ENCODE results near the gene HSFX4.

DNA sequence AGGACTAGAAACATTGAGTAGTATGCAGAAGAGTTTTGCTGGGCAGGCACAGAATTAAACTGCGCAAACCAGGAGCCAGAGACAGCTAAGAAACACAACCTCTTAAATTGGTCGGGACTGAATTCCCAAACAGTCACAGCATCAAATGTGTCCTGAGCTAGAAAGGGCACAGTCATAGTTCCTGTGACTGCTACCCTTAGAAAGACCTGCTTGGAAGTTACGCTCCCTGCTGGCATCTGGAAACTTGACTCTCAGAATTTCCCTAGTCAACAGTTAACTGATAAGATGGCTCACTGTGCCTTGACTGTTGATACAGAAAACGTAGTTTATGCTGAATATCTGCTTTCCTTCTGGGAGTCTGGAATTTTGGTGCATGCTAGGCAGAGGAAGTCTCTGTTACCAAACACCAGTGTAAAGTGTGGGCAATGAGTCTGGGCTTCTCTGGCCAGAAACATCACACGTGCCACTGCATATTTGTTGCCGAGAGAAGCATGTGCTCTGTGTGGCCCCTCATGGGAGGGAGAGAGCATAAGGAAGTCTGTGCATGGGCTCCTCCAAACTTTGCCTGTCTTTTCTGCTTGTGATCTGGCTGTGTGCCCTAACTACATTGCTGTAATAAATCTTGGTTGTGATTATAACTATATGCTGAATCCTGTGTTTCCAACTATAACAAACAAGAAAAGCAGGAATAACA is 20.5 kb downstream of the HSFX4 start:
- no peak for TF ChIP-seq POLR2AphosphoS5 (IDR thresholded peaks at IDR 0.05; ENCODE audit: low read depth)
- TF ChIP-seq, protein P1, sequence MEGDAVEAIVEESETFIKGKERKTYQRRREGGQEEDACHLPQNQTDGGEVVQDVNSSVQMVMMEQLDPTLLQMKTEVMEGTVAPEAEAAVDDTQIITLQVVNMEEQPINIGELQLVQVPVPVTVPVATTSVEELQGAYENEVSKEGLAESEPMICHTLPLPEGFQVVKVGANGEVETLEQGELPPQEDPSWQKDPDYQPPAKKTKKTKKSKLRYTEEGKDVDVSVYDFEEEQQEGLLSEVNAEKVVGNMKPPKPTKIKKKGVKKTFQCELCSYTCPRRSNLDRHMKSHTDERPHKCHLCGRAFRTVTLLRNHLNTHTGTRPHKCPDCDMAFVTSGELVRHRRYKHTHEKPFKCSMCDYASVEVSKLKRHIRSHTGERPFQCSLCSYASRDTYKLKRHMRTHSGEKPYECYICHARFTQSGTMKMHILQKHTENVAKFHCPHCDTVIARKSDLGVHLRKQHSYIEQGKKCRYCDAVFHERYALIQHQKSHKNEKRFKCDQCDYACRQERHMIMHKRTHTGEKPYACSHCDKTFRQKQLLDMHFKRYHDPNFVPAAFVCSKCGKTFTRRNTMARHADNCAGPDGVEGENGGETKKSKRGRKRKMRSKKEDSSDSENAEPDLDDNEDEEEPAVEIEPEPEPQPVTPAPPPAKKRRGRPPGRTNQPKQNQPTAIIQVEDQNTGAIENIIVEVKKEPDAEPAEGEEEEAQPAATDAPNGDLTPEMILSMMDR (IDR thresholded peaks at IDR 0.05; ENCODE audit: insufficient read depth, low read length), result no peak
- TF ChIP-seq, protein P2, sequence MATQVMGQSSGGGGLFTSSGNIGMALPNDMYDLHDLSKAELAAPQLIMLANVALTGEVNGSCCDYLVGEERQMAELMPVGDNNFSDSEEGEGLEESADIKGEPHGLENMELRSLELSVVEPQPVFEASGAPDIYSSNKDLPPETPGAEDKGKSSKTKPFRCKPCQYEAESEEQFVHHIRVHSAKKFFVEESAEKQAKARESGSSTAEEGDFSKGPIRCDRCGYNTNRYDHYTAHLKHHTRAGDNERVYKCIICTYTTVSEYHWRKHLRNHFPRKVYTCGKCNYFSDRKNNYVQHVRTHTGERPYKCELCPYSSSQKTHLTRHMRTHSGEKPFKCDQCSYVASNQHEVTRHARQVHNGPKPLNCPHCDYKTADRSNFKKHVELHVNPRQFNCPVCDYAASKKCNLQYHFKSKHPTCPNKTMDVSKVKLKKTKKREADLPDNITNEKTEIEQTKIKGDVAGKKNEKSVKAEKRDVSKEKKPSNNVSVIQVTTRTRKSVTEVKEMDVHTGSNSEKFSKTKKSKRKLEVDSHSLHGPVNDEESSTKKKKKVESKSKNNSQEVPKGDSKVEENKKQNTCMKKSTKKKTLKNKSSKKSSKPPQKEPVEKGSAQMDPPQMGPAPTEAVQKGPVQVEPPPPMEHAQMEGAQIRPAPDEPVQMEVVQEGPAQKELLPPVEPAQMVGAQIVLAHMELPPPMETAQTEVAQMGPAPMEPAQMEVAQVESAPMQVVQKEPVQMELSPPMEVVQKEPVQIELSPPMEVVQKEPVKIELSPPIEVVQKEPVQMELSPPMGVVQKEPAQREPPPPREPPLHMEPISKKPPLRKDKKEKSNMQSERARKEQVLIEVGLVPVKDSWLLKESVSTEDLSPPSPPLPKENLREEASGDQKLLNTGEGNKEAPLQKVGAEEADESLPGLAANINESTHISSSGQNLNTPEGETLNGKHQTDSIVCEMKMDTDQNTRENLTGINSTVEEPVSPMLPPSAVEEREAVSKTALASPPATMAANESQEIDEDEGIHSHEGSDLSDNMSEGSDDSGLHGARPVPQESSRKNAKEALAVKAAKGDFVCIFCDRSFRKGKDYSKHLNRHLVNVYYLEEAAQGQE (IDR thresholded peaks at IDR 0.05; ENCODE audit: insufficient replicate concordance, low read depth), result no peak
- TF ChIP-seq GABPA (IDR thresholded peaks at IDR 0.05; ENCODE audit: low read depth), result no peak
